GM23248 (cell line): ENCODE results near the gene ALDOA. TPM values are rescaled to one million over a fixed set of nuclear protein-coding genes. Genes with fewer than 3 reads are reported as not detected.
A peak's percentile ranks its signal among the peaks of the same experiment; 100 is the strongest.

Source experiments
- DNase-seq: peaks from one replicate; pipeline ENCODE4 v3.0.0-alpha.2; 2015
- H2AFZ ChIP-seq: fragments of 200-600 bp; sonication (generic); 2 replicates; pipeline ENCODE4 v1.6.1; 2016; ENCODE audit warnings: antibody characterized with exemption
- H3F3A ChIP-seq: fragments of 200-600 bp; sonication (generic); 2 replicates; pipeline ENCODE4 v1.6.1; 2016; ENCODE audit warnings: mild to moderate bottlenecking, antibody characterized with exemption, mixed run types; ENCODE audit not compliant: insufficient read depth
- H3K27ac ChIP-seq: fragments of 200-600 bp; sonication (generic); 2 replicates; pipeline ENCODE4 v1.5.1; 2016; ENCODE audit warnings: mild to moderate bottlenecking
- H3K27me3 ChIP-seq: fragments of 200-600 bp; sonication (generic); replicated peaks from 2 replicates; pipeline ENCODE4 v1.6.1; 2016; ENCODE audit warnings: mild to moderate bottlenecking; ENCODE audit not compliant: insufficient read depth
- H3K36me3 ChIP-seq: fragments of 200-600 bp; sonication (generic); 2 replicates; pipeline ENCODE4 v1.6.1; 2016; ENCODE audit warnings: low read depth, mild to moderate bottlenecking
- H3K4me1 ChIP-seq: fragments of 200-600 bp; sonication (generic); 2 replicates; pipeline ENCODE4 v1.6.1; 2016; ENCODE audit warnings: mild to moderate bottlenecking; ENCODE audit not compliant: insufficient read depth
- H3K4me2 ChIP-seq: fragments of 200-600 bp; sonication (generic); one replicate; pipeline ENCODE4 v1.6.1; 2016; ENCODE audit warnings: mild to moderate bottlenecking; ENCODE audit not compliant: unreplicated experiment
- H3K4me3 ChIP-seq: fragments of 200-600 bp; sonication (generic); 2 replicates; pipeline ENCODE4 v1.5.1; 2016; ENCODE audit warnings: mild to moderate bottlenecking
- H3K79me2 ChIP-seq: fragments of 200-600 bp; sonication (generic); 2 replicates; pipeline ENCODE4 v1.6.1; 2016; ENCODE audit warnings: mild to moderate bottlenecking; ENCODE audit not compliant: insufficient read depth
- H3K9ac ChIP-seq: fragments of 200-600 bp; sonication (generic); 2 replicates; pipeline ENCODE4 v1.6.1; 2016; ENCODE audit warnings: mild to moderate bottlenecking
- H3K9me2 ChIP-seq: fragments of 200-600 bp; sonication (generic); 2 replicates; pipeline ENCODE4 v1.6.1; 2016; ENCODE audit warnings: mixed run types, mild to moderate bottlenecking, moderate library complexity; ENCODE audit not compliant: insufficient read depth
- H3K9me3 ChIP-seq: fragments of 200-600 bp; sonication (generic); one replicate; pipeline ENCODE4 v1.6.1; 2017; ENCODE audit warnings: low read depth
- H4K20me1 ChIP-seq: fragments of 200-600 bp; sonication (generic); 2 replicates; pipeline ENCODE4 v1.6.0; 2016; ENCODE audit not compliant: insufficient read depth
- EZH2 ChIP-seq: fragments of 200-600 bp; sonication (generic); IDR thresholded peaks from 2 replicates; pipeline ENCODE4 v1.6.1; 2018; ENCODE audit warnings: antibody characterized with exemption, mild to moderate bottlenecking; ENCODE audit not compliant: insufficient read depth, poor library complexity, severe bottlenecking
- EZH2phosphoT487 ChIP-seq: fragments of 200-600 bp; sonication (generic); IDR thresholded peaks from 2 replicates; pipeline ENCODE4 v1.6.1; 2018; ENCODE audit warnings: antibody characterized with exemption, moderate library complexity, mild to moderate bottlenecking, low read depth; ENCODE audit not compliant: insufficient read depth
- WGBS, 2 experiments: methylation state at CpG; one replicate each; pipeline ENCODE4 v1.1.6; 2015 to 2017; ENCODE audit warnings: low lambda C conversion rate in 2 of 2, low coverage in 1 of 2; ENCODE audit errors: missing lambda C conversion rate in 2 of 2; 5-methylcytosine and 5-hydroxymethylcytosine counted together
- in situ Hi-C: fragments of 300-500 bp; cut with MboI; formaldehyde crosslinking; loops from 2 replicates; pipeline ENCODE4 v1.15.0; 2020
- polyA plus RNA-seq: library from polyadenylated mRNA; unstranded; fragments of >200 nt; fragmentation: Nextera tagmentation; extraction: Ambion mirVana; gene quantifications from 2 replicates; pipeline ENCODE4 v1.2.1, GENCODE V29; 2016
- total RNA-seq: library from RNA; depleted of rRNA; stranded (reverse); fragments of >200 nt; shearing (Covaris generic); gene quantifications from 2 replicates; pipeline ENCODE4 v1.2.3, GENCODE V29; 2014

ALDOA gene
- total and polyA plus RNA-seq, 2 experiments from 2014 or later = 1,602 to 2,742 TPM

DNA sequence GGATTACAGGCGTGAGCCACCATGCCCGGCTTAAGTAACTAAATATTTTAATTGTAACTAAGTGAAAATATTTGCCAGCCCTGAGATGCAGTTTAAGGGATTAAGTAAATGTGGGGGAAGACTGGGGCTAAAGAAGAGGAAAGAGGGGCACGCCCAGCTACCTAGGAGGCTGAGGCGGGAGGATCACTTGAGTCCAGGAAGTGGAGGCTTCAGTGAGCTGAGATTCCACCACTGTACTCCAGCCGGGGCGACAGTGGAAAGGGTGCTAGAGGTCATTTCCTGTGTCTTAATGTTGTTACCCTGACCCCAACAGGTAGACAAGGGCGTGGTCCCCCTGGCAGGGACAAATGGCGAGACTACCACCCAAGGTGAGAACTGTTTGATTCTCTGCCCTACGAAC is 2.8 kb downstream of the ALDOA start:
- no peak for DNase-seq
- H2AFZ ChIP-seq = no peak overlapping the region
- H3K79me2 ChIP-seq = peaks cover 73% of the 10 kb centered on the region
- WGBS, 2 experiments = 81 to 86% methylated on average over 9 of the region's 9 CpGs
- peak overlapping the region; percentile 92 for H3K9ac ChIP-seq
- peaks cover 41% of the 10 kb centered on the region for H3K4me1 ChIP-seq
- H4K20me1 ChIP-seq = peaks cover 26% of the 10 kb centered on the region; the same call in 1 of the 2 replicates
- H3K4me3 ChIP-seq = peak overlapping the region; percentile 82
- H3K27me3 ChIP-seq = no peaks in the 10 kb centered on the region
- in situ Hi-C loops = no loop called here
- TF ChIP-seq EZH2phosphoT487 = no peak
- TF ChIP-seq EZH2 = no peak
- peak overlapping the region; percentile 35 for H3K27ac ChIP-seq
- peak overlapping the region; percentile 91 for H3K4me2 ChIP-seq
- no peaks in the 10 kb centered on the region for H3K9me2 ChIP-seq
- peaks cover 56% of the 10 kb centered on the region for H3K36me3 ChIP-seq
- H3K9me3 ChIP-seq = no peaks in the 10 kb centered on the region
- H3F3A ChIP-seq = peaks cover 71% of the 10 kb centered on the region

DNA sequence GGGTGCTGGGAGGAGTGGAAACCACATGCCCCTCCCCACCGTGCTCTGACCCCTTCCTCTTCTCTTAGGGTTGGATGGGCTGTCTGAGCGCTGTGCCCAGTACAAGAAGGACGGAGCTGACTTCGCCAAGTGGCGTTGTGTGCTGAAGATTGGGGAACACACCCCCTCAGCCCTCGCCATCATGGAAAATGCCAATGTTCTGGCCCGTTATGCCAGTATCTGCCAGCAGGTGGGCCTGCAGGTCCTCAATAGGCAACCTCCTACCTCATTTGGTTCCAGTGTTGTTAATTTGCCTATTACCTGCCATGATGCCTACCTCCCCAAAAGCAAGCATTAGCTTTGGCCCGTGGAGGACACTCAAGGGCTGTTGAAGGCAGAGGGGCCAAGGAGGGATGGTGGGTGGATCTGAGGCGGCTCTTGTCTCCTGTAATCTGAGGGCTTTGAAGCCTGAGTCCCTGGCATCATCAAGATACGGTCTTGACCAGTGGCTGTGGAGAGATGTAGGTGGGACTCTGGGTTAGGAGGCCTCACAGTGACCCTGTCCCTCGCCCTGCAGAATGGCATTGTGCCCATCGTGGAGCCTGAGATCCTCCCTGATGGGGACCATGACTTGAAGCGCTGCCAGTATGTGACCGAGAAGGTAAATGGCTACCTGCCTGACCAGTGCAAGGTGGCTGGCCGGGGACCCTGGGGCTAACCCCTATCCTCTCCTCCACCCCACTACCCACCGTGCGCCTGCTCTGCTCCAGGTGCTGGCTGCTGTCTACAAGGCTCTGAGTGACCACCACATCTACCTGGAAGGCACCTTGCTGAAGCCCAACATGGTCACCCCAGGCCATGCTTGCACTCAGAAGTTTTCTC is 3.4 kb downstream of the ALDOA start:
- Histone ChIP-seq H3K4me3 (peak overlapping the region; percentile 82), H3K9ac (peak overlapping the region; percentile 92), H3K27me3 (no peaks in the 10 kb centered on the region), H3K9me2 (no peaks in the 10 kb centered on the region), H3K4me1 (peaks cover 35% of the 10 kb centered on the region), H3K9me3 (no peaks in the 10 kb centered on the region), H3K4me2 (peak overlapping the region; percentile 91), H3K36me3 (peaks cover 60% of the 10 kb centered on the region), H3F3A (peaks cover 73% of the 10 kb centered on the region), H3K79me2 (peaks cover 66% of the 10 kb centered on the region), H3K27ac (peak overlapping the region; percentile 35), H2AFZ (no peak overlapping the region), H4K20me1 (peaks cover 26% of the 10 kb centered on the region; the same call in 1 of the 2 replicates)
- in situ Hi-C loops = no loop called here
- no peak for TF ChIP-seq EZH2phosphoT487
- TF ChIP-seq EZH2 = no peak
- peak; percentile 65 for DNase-seq
- WGBS, 2 experiments = 86 to 89% methylated on average over 17 of the region's 17 CpGs

DNA sequence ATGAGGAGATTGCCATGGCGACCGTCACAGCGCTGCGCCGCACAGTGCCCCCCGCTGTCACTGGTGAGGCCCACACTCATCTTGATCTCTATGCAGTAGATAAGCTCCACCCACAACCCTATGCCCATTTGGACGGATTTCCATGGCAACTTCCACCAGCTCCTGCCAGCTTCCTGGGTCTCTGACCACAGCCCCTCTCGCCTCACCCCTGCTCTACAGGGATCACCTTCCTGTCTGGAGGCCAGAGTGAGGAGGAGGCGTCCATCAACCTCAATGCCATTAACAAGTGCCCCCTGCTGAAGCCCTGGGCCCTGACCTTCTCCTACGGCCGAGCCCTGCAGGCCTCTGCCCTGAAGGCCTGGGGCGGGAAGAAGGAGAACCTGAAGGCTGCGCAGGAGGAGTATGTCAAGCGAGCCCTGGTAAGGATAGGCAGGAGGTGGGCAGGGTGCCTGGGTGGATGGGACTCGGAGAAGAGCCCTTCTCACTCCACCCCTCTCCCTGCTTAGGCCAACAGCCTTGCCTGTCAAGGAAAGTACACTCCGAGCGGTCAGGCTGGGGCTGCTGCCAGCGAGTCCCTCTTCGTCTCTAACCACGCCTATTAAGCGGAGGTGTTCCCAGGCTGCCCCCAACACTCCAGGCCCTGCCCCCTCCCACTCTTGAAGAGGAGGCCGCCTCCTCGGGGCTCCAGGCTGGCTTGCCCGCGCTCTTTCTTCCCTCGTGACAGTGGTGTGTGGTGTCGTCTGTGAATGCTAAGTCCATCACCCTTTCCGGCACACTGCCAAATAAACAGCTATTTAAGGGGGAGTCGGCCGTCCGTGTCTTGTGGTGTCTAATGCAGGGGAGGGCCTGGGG is 4.3 kb downstream of the ALDOA start:
- Histone ChIP-seq H3K36me3 (peaks cover 60% of the 10 kb centered on the region), H3K27ac (peak overlapping the region; percentile 35), H4K20me1 (peaks cover 26% of the 10 kb centered on the region; the same call in 1 of the 2 replicates), H2AFZ (no peak overlapping the region), H3K4me1 (peaks cover 30% of the 10 kb centered on the region), H3K9ac (peak overlapping the region; percentile 92), H3F3A (peaks cover 82% of the 10 kb centered on the region), H3K4me2 (peak overlapping the region; percentile 91), H3K9me2 (no peaks in the 10 kb centered on the region), H3K79me2 (peaks cover 63% of the 10 kb centered on the region), H3K9me3 (no peaks in the 10 kb centered on the region), H3K27me3 (no peaks in the 10 kb centered on the region), H3K4me3 (peak overlapping the region; percentile 82)
- TF ChIP-seq EZH2phosphoT487 = no peak
- no peak for TF ChIP-seq EZH2
- DNase-seq = no peak
- in situ Hi-C loops = loop anchor here (5.0 kb wide), 1 partner anchor 52 kb away; the partner anchor contains the start of gene MAPK3
- WGBS, 2 experiments = 79 to 82% methylated on average over 27 to 31 of the region's 31 CpGs

GRCh38 chr16:30070490-30070889 is 4.9 kb downstream of the ALDOA start:
- H3F3A ChIP-seq = peaks cover 88% of the 10 kb centered on the region
- peaks cover 26% of the 10 kb centered on the region; the same call in 1 of the 2 replicates for H4K20me1 ChIP-seq
- DNase-seq = no peak
- no peak for TF ChIP-seq EZH2
- TF ChIP-seq EZH2phosphoT487 = no peak
- no peaks in the 10 kb centered on the region for H3K9me3 ChIP-seq
- no peaks in the 10 kb centered on the region for H3K27me3 ChIP-seq
- peak overlapping the region; percentile 92; the same call in 1 of the 2 replicates for H3K9ac ChIP-seq
- in situ Hi-C loops = loop anchor here (5.0 kb wide), 1 partner anchor 52 kb away; the partner anchor contains the start of gene MAPK3
- H3K79me2 ChIP-seq = peaks cover 63% of the 10 kb centered on the region
- H2AFZ ChIP-seq = no peak overlapping the region
- H3K4me3 ChIP-seq = peak overlapping the region; percentile 82; the same call in 1 of the 2 replicates
- H3K27ac ChIP-seq = peak overlapping the region; percentile 35
- peaks cover 60% of the 10 kb centered on the region for H3K36me3 ChIP-seq
- H3K4me1 ChIP-seq = peaks cover 34% of the 10 kb centered on the region
- no peaks in the 10 kb centered on the region for H3K9me2 ChIP-seq
- H3K4me2 ChIP-seq = peak overlapping the region; percentile 91
